NCI-H128 (cell line): ENCODE data around the gene IRF6.

ENCODE experiments used
- DNase-seq: peaks from one replicate; lab custom pipeline; 2025; ENCODE audit not compliant: unreplicated experiment; lab: John Stamatoyannopoulos, UW

IRF6 gene

GRCh38 chr1:209805875-209806760 lies at the start of gene IRF6:
Gene IRF6 (minus strand): TSS chr1:209806142. CDS start chr1:209801413, 4,729 bp downstream.
- DNase-seq, result peak; percentile 76

DNA sequence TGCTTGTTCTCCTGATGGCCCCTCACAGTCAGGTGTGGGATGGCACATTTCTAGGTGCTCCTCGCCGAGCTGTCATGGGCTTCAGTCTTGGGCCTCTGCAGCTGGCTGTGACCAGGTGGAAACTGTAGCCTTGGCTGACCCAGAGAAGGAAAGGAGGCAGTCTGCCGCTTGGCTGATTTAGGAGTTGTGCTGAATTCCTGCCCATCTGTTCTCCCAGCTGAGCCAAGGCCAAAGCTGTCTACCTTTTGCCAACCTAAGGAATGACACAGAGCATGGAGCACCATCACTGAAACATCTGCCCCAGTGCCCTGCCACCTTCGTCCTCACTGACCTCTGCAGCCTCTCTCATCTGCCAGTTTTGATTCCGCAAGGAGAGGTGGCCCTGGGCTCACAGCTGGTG lies 49.7 kb upstream of the IRF6 start:
- DNase-seq, result no peak

DNA sequence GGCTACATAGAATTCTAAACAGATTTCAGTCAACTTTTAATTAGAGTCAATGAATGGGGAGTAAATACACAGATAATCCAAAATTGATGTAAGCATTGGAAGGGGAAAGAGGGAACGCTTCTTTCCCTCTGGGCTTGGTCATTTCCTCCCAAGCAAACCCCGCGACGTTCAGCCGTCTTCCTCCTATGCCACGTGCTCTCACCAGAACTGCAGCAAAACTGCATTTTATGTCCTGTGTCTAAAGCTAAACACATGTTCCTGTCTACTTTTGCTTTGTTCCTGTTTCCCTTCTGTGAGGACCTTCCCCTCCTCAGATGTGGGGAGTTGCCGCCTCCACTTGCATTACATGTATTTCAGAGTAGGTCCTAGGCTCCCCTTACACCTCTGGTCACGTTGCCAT lies 49.1 kb upstream of the IRF6 start:
- no peak for DNase-seq

DNA sequence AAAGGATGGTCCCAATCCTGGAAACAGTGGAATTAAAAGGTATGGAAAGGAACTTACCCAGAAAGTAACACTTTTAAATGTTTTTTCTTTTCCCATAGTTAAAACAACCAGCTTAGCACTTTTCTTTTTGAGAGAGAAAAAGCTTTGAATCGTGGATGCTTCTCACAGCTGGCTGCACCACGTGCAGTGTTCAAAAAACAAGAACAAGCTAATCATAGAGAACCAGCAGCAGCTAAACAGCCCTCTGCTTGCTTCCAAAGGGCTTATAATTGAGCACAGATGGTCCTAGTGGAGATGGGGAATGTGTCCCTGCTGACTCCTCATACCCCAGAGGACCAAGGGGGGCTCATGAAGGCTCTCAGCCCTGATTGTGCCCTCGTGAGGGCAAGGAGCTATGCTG lies 48.3 kb upstream of the IRF6 start:
- DNase-seq, result no peak

DNA sequence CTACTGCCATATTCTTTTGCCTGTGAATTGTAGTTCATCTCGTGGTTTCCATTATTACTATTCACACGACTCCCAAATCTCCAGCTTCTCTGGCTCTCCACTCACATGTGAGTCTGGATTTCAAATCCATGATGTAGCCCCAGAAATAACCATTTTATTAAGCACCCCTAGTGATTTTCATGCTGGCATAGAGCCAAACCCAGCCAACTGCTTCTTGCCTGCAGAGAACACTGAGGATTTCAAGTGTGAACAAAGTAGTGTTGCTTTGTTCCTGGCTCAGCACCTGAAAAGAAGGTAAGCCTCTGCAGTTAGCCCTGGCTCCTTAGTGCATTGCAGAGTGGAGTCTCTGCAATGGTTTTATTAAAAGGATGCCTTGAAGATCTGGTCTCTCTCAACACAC lies 47.7 kb upstream of the IRF6 start:
- DNase-seq, result no peak

DNA sequence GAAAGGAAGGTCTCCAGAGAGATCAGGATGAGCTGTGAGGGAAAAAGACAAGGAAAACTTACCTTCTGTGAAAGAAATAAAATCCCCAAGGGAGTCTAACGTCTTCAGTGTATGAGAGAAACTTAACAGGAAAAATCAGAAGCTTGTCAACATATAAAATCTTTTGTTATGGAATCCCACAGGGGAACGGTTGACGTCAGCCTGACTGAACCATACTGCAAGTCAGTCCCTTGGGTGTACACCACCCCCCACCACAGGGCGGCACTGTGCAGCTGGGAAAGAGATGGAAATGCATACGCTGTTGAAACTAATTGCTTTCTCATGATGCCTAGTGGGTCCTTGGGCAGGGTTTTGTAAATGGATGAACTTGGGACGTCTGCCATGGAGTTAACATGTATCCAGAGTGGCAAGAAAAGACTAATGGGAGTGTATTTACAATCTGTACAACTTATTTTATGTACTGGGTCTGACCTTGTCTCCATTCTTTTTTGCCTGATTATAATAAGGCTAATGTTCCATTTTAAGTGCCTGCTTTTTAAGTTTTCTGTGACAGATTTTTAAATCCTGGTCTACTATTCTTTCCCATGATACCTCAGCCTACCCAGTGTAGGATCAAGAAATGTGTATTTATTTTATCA lies 44.5 kb upstream of the IRF6 start:
- peak; percentile 78 for DNase-seq

- no peak for DNase-seq
Measured at GRCh38 chr1:209849388-209849787, 43.4 kb upstream of the IRF6 start.

DNA sequence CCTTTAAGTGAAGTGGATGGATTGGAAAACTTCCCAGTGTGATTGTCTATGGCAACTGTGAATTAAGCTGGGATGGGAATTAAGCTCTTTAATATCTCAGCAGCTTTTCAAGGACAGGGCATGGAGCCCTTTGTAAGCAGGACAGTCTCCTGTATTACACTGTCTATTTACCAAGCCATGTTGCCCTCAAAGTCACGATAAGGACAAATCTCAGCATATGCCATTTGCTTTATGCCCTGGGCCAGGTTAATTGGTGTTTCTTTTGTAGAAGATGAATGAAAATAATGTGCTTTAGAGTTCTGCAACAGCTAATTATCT lies 39.4 kb upstream of the IRF6 start:
- DNase-seq, result peak; percentile 92

- no peak for DNase-seq
Measured at GRCh38 chr1:209844695-209845407, 38.9 kb upstream of the IRF6 start.

DNA sequence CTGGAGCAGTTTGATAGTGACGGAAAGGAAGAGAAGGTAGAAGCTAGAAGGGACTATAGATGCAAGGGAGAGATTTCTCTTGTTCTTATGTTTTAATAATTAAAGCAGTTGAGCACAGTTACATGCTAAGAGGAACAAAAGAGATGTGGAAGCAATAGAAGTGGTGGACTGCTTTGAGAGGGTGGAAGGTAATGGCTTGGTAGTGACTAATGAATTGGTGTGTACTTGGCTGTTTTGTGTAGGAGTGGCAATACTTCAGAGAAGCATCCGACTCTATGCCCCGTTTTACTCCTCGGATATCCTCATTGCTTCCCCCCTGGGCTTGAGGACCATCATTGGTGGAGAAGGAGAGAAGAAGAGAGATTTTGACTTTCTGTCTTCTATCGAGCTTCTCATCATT lies 34.7 kb upstream of the IRF6 start:
- DNase-seq, result no peak

GRCh38 chr1:209839875-209840546 lies 34.1 kb upstream of the IRF6 start:
- no peak for DNase-seq

DNA sequence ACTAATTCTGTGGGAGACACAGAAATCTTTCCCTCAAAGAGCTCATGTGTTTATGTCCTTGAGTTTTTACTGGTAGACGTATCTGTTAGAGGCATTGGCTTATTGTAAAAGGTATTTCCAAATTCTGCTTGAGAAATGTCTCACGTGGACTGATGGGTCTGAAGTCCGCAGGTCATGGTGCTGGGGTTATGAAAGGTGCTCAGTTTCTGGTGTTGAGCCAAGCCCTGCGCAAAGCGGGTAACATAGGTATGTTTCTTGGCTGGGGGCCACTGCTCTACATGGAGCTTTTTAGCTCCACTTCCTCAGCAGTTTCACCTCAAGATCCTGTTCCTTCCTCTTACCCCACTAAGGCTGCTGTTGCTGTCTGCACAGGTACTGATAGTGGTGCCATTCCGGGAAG lies 32.6 kb upstream of the IRF6 start:
- no peak for DNase-seq

DNA sequence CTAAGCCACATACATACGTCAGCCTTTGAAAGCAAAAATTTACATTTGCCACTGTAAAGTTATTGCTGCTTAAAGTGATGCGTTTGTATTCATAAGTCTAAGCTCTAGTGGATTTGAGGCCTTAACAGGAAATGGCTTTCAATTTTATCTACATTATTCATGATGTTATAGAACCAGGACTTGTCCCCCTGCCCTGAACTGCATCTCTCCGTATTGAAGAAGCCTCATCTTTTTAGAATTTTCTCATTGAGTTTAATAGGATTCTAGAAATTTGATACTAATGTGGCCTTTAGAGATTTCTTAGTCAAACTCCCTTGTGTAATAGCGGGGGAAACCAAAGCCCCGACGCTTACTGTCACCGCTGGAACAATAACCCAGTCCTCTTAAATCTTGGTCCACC lies 31.7 kb upstream of the IRF6 start:
- no peak for DNase-seq

- no peak for DNase-seq
Measured at GRCh38 chr1:209835782-209836298, 29.9 kb upstream of the IRF6 start.

DNA sequence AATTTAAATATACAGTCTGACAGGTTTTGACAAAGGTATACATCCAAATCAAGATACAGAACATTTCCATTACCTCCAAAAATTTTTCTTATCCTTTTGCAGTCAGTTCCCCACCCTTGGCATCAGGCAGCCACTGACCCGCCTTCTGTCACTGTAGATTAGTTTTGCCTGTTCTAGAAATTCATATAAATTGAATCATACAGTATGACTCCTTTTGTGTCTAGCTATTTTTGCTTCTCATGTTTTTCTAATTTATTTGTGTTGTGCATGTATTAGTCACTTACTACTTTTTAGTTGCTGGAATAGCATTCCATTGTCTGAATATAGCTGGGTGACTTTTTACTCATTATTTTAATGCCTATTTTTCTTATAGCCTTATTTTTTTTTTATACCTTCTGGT lies 25.7 kb upstream of the IRF6 start:
- no peak for DNase-seq

DNA sequence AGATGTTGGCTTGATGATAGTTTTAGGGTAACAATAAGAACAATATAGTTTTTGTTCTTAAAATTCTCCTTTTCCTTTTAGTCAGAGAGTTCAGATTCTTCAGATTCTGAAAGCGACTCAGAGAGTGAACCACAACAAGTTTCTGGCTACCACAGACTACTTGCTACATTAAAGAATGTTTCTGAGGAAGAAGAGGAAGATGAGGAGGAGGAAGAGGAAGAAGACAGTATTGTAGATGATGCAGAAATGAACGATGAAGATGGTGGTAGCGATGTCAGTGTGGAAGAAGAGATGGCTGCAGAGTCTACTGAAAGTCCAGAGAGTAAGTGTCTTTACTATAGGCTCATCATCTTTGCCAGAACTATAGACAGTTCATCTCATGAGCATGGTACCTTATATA lies 24.8 kb upstream of the IRF6 start:
- no peak for DNase-seq

- DNase-seq, result no peak
Measured at GRCh38 chr1:209829716-209830115, 23.8 kb upstream of the IRF6 start.

DNA sequence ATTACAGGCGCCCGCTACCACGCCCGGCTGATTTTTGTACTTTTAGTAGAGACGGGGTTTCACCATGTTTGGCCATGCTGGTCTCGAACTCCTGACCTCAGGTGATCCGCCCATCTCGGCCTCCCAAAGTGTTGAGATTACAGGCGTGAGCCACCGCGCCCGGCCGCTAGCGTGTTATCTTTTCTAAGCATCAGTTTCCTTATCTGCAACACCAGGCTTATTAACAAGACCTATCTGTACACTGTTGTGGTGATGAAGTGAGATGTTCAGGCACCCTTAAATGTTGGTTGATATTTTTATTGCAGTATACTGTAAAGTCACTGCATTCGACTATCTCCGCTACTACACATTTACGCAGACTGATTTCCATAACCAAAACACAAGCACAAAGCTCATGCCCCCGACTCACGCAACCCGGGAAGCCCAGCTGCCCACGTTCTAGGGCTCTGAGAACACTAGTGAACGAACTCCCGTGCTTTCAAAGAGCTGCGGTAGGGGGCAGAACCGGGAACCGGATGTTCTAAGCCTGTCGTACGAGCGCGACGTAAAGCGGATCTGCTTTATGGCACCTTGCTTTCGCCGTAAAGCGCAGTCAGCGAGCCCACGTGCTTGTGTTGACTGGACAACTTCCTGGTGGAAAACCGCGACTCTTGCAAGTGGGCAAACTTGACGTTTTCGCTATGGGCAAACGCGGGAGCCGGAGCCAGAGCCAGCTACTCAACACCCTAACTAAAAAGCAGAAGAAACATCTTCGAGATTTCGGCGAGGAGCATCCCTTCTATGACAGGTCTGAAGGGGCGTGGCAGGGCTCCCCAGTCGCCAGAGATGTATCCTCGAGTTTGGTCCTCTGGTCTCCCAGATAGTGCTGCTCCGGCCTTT lies 21.7 kb upstream of the IRF6 start, which contains the start of gene UTP25:
Gene UTP25 (plus strand): TSS at position 589 of the 879 bp plus-strand sequence. CDS start 92 bp downstream, at position 681.
- DNase-seq, result peak; percentile 94

DNA sequence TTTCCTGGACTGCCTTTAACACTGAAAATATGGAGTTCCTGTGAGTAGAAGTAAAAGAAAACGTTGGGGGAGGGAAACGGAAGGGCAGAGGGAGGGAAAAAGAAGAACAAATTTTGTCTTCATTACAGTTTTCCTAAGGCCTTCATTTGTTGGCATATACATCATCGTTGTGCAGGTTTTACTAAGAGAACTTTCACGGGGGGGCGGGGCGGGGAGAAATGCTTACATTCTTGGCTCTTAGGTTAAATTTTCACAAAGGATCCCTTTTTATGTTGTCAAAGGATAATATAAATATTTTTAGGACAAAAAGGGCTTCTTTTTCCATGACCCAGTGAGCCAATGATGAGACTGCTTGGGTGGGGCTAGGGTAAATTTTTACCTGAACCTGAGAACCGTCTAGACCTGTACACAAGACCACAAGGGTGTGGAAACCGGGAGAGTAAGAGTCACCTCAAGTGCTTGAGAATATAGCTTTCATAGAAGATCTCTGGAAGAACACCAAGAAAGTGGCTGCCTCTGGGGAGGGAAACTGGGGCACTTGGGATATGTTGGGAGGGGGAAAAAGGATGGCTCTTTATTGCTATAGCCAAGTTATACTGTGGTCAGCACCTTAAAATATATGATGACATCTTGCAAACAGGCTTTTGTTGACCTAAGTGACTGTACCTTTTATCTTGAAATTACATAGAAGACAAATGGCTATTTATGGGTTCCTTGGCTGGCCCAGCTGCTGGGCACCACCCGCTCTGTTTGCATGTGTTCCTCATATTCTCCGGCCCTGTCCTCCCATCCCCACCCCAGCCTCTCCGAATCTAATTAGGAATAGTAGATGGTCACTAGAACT lies 19.9 kb upstream of the IRF6 start:
- no peak for DNase-seq
